Fibroblast of skin of left biceps (primary cell): ENCODE data around the gene PDLIM7.

Source experiments
- DNase-seq, 2 experiments: peaks; one replicate each; pipeline ENCODE4 v3.0.0-alpha.2; 2013; ENCODE audit warnings: low read depth in 2 of 2

Gene PDLIM7

GRCh38 chr5:177443144-177443983 lies 54.0 kb downstream of the PDLIM7 start:
- no peak for DNase-seq

GRCh38 chr5:177442066-177442826 lies 55.2 kb downstream of the PDLIM7 start:
- no peak for DNase-seq

DNA sequence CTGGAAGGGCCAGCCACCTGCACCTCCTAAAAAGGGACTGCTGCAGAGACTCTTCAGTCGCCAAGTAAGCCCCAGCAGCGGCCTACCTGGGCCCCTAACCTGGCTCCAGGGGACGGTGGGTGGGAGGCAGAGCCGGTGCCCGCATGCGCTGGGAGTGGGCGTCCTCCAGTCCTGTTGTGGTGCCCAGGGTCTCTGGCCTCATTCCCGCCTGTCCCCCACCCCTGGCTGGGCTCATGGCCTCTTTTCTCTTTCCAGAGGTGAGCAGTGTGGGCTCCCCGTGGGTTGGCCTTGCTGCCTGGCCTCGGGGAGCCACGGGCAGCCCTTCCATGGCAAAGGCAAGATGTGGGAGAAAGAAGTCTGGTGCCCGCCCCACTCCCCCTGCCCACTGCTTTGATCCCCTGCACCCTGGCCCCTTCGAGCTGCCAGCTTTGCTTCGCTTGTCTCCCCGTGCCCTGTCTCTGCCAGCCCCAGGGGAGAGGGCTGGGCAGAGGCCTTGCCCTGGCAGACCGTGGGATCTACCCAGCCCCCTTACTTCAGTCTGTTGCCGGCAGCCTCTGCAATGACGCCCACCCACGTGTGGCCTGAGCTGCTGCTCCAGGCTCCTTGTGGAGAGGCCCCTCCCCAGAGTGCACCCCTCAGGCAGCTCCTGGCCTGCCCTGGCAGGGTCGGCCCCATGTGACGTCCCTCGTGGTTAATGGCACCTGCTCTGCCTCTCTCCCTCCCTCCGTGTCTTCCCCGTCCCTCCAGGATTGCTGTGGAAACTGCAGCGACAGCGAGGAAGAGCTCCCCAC lies 56.2 kb downstream of the PDLIM7 start:
- DNase-seq: no peak

DNA sequence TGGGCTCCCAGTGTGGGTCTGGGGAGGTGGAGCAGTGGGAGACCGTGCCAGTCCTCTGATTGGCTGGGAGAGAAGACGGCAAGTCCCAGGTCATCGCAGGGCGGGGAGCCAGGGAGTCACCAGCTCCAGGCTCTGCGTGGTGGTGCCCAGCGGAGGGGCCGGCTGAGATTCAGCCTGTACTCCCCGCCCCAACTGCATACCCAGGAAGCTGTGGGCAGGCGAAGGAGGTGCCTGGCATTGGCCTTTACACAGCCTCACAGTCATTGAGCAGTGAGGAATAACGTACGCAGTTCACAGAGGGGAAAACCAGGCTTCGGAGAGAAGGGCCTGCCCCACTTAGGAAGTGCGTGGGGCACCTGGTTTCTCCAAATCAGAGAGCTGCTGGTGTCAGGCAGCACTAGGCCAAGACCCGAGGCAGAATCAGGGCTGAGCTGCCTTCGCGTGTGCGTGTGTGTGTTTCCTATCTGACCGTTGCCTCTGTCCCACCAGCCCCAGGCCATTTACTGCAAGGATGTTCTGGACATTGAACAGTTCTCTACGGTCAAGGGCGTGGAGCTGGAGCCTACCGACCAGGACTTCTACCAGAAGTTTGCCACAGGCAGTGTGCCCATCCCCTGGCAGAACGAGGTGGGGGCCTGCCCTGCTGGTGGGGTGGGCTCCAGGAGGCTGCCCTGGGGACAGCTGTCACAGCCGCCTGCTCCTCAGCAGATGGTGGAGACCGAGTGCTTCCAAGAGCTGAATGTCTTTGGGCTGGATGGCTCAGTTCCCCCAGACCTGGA lies 57.0 kb downstream of the PDLIM7 start:
- DNase-seq: no peak

DNA sequence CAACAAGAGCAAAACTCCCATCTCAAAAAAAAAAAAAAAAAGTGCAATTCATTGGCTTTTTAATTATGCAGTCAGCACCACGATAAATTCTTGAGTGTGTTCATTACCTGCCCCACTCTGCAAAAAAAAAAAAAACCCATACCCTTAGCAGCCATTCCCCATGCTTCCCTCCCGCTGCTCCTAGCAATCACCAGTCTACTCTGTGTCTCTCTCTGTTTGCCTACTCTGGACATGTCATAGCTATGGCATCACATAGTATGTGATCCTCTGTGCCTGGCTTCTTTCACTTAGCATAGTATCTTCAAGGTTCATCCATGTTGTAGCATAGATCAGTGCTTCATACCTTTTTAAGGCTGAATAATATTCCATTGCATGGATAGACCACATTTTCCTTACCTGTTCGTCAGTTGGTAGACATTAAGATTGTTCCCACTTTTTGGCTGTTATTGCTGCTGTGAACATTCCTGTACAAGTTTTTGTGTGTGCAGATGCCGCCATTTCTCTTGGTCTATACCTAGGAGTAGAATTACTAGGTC lies 57.8 kb downstream of the PDLIM7 start:
- no peak for DNase-seq

- no peak for DNase-seq
Measured at GRCh38 chr5:177438468-177438867, 58.9 kb downstream of the PDLIM7 start.

DNA sequence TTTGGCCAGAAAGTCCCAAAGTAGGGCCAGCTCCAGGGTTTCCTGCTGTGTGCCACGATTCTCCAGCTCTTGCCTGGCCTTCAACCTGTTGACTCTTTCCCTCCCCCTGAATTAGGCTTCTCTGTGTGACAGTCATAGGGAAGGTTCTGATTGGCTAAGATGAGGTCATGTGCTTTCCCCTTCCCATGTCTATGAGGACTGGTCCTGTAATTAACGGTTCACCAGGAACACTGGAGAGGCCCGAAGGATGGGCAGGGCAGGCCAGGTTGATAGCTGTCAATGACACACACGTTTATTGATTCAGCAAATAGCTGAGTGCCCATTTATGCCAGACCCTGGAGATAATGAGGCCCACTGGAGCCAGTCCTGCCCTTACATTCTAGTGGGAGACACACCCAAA lies 59.8 kb downstream of the PDLIM7 start:
- DNase-seq: no peak

DNA sequence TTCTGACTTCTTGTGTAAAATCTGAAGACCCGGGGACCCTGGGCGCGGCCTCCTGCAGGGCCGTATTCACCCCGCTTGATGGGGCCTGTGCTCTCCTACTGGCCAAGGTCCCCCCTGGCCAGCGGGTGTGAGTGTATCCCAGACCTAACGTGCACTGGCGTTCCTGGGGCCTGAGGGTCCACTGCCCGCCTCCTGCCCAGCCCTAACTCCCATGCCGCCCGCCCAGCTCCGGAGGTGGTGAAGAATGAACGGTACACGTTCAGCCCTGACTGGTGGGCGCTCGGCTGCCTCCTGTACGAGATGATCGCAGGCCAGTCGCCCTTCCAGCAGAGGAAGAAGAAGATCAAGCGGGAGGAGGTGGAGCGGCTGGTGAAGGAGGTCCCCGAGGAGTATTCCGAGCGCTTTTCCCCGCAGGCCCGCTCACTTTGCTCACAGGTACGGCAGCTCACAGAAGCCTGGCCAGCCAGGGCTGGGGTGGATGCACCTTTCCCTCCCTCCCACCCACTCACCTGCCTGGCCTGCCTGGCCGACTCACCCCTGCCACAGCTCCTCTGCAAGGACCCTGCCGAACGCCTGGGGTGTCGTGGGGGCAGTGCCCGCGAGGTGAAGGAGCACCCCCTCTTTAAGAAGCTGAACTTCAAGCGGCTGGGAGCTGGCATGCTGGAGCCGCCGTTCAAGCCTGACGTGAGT lies 61.4 kb downstream of the PDLIM7 start:
- no peak for DNase-seq

DNA sequence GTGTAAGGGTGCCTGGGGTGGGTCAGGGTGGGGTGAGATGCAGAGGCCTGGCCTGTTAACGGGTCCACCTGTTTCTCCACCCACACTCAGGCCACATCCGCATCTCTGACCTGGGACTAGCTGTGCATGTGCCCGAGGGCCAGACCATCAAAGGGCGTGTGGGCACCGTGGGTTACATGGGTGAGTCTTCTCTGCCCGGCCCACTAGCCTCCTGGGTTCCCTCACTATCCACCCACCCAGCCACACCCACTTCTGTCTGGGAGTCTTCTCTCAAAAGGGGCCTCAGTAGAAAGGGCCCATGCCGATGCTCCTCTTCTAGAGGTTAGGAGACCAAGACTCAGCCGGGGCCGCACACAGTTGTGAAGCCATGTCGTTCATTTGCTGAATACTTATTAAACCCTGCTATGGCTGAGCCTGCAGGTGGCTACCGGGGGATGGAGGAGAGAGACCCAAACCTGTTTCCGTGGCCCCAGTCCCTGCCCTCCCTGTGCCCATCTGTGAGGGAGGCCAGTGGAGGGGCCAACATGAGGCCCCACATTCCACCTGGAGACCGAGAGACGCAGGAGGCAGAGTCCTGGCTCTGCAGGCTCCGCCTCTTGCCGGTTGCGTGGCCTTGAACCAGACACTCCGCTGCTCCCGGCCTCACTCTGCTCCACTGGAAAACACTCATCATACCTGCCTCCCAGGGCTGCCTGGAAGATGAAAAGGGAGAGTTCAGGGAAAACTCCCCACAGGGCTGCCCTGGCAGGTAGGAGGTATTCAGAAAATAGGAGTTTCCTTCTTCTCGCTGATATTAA lies 62.3 kb downstream of the PDLIM7 start:
- DNase-seq: no peak

DNA sequence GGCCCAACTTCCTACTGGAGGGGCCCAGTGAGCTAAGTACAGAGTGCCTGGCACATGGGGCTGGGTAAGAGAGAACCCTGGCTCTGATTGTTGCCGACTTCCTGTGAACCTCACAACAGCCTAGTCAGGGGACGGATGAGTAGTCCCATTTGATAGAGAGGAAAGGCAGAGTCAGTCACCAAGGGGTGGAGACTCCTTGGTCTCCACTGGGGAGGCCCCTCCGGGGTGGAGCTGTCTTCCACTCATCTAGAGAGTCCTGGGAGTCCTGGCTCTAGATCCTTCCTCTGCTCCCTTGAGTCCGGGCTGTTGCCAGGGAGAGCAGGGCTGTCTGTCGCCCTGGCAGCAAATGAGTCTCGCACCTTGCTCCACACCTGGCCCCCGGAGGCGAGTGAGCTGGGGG lies 63.0 kb downstream of the PDLIM7 start:
- no peak for DNase-seq

DNA sequence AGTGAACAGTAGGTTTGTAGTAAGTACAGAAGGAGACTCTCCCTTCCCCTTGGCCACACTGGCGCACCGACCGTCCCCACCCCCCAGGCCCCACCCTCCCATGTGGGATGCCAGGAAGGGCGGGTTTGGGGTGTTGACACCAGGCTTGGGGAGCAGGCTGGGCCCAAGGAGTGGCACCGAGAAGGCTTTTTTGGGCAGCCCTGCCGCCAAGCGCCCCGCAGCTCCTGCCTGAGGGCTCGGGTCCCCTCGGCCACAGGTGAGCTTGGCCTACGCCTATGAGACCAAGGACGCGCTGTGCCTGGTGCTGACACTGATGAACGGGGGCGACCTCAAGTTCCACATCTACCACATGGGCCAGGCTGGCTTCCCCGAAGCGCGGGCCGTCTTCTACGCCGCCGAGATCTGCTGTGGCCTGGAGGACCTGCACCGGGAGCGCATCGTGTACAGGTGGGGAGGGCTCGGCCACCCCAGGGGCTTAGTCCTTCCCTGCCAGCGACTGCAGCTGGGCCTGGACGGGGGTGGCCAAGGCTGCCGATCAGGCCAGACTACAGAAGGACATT lies 63.7 kb downstream of the PDLIM7 start:
- DNase-seq: no peak
